CD4-positive, alpha-beta T cell treated with Interleukin-4 for 1 hour (primary cell): ENCODE results near the gene KLHL36.
"Not testable (repeated sequence)": the region's sequence is repeated elsewhere in the genome, so short reads cannot be mapped to it uniquely, and the experiment has no call there.

Source experiments
- DNase-seq, 2 donors: peaks; one replicate each; pipeline ENCODE4 v3.0.0-alpha.2; 2020 to 2022

Gene KLHL36

GRCh38 chr16:84673561-84673960 lies 25.2 kb downstream of the KLHL36 start:
- no peak for DNase-seq

- no peak for DNase-seq
These were observed 27.1 kb downstream of the KLHL36 start for GRCh38 chr16:84675423-84675822.

- no peak for DNase-seq
These were observed 27.6 kb downstream of the KLHL36 start for GRCh38 chr16:84675884-84676283.

GRCh38 chr16:84677017-84677803 lies 28.9 kb downstream of the KLHL36 start:
- no peak for DNase-seq

- no peak for DNase-seq
These were observed 29.5 kb downstream of the KLHL36 start for GRCh38 chr16:84677849-84678248.

GRCh38 chr16:84678541-84678940 lies 30.2 kb downstream of the KLHL36 start:
- no peak for DNase-seq

- no peak for DNase-seq
These were observed 32.0 kb downstream of the KLHL36 start for GRCh38 chr16:84680165-84680842.

GRCh38 chr16:84680843-84681629 lies 32.7 kb downstream of the KLHL36 start:
- no peak for DNase-seq

- DNase-seq = no peak
These were observed 35.6 kb downstream of the KLHL36 start for GRCh38 chr16:84683691-84684591.

- no peak for DNase-seq
These were observed 36.3 kb downstream of the KLHL36 start for GRCh38 chr16:84684592-84684965.

GRCh38 chr16:84685210-84685609 lies 36.9 kb downstream of the KLHL36 start:
- DNase-seq = no peak

- DNase-seq = no peak
These were observed 38.5 kb downstream of the KLHL36 start for GRCh38 chr16:84686707-84687298.

- DNase-seq = peak in 1 of 2 donors; percentile 36
These were observed 39.4 kb downstream of the KLHL36 start for GRCh38 chr16:84687715-84688114.

- DNase-seq = not testable (repeated sequence)
These were observed 39.9 kb downstream of the KLHL36 start for GRCh38 chr16:84688163-84688562.

GRCh38 chr16:84689111-84689510 lies 40.8 kb downstream of the KLHL36 start:
- DNase-seq = no peak

- DNase-seq = no peak
These were observed 41.9 kb downstream of the KLHL36 start for GRCh38 chr16:84690088-84690819.

- DNase-seq = no peak
These were observed 44.3 kb downstream of the KLHL36 start for GRCh38 chr16:84692451-84693214.

- DNase-seq = not testable (repeated sequence)
These were observed 45.6 kb downstream of the KLHL36 start for GRCh38 chr16:84693869-84694268.

GRCh38 chr16:84694980-84695379 lies 46.7 kb downstream of the KLHL36 start:
- DNase-seq = no peak

GRCh38 chr16:84699147-84699711 lies 50.9 kb downstream of the KLHL36 start:
- DNase-seq = peak in 1 of 2 donors; percentile 14
